Measurements from ENCODE around the gene DUS1L.

Gene DUS1L

DNA sequence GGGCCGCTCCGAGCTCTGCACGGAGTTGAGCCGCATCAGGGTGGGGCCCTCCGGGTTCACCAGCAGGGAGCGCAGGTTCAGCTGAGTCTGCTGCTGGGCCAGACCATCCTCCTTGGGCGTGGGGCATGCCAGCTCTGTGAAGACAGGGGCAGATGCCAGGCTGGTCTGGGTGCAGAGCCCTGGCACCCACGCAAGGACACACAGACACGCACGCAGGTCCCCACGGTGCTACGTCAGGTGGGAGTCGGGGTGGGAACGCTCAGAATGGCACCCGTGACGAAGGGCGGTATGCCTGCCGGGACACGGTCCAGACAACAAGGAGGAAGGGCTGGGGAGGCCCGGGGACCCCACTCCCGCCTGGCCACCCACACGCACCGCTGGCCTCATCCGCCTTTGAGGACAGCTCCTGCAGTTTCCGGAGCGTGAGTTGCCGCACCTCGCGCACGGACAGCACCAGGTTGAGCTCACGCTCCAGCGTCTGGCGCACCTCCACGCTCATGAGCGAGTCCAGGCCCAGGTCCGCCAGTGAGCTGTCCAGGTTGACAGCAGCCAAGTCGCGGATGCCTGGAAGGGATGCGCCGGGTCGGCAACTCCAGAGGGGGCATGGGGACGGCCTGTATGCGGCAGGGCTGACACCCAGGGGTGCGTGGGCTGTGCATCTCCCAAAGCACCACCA is 15.3 kb upstream of the DUS1L start:
- H3K9me3 ChIP-seq (ENCODE audit: insufficient read depth, low read depth, low read length) = no peaks in the 10 kb centered on the region
- TF ChIP-seq CTCF (conservative IDR thresholded peaks at IDR 0.05; ENCODE audit: low read length) (no peak), EZH2phosphoT487 (IDR thresholded peaks at IDR 0.05; ENCODE audit: borderline replicate concordance) (no peak)
- H3K9me2 ChIP-seq (replicated peaks; ENCODE audit: low read depth, low read length) = no peaks in the 10 kb centered on the region
- no peaks in the 10 kb centered on the region for H3K27me3 ChIP-seq (ENCODE audit: insufficient read depth, low read length, poor library complexity, severe bottlenecking)
- no peaks in the 10 kb centered on the region for H3F3A ChIP-seq (ENCODE audit: low read depth)
- H3K9ac ChIP-seq (ENCODE audit: low read depth, low read length, poor library complexity, severe bottlenecking) = no peak overlapping the region
- H3K4me3 ChIP-seq (ENCODE audit: low read length, poor library complexity, severe bottlenecking) = no peak overlapping the region
- H3K79me2 ChIP-seq (ENCODE audit: insufficient read depth, low read length) = no peaks in the 10 kb centered on the region
- H2AFZ ChIP-seq (ENCODE audit: low read length) = no peak overlapping the region
- no peaks in the 10 kb centered on the region for H3K4me1 ChIP-seq (ENCODE audit: insufficient read depth, low read length, poor library complexity, severe bottlenecking)
- peaks cover 72% of the 10 kb centered on the region; the same call in 1 of the 2 replicates for H3K36me3 ChIP-seq (ENCODE audit: insufficient read depth, low read length)
- H4K20me1 ChIP-seq (ENCODE audit: insufficient read depth, low read length, poor library complexity, severe bottlenecking) = peaks cover 7% of the 10 kb centered on the region
- H3K4me2 ChIP-seq (ENCODE audit: low read depth, low read length, poor library complexity, severe bottlenecking) = no peak overlapping the region

- H3K9ac ChIP-seq (ENCODE audit: low read depth, low read length, poor library complexity, severe bottlenecking) = no peak overlapping the region
- no peak for TF ChIP-seq EZH2phosphoT487 (IDR thresholded peaks at IDR 0.05; ENCODE audit: borderline replicate concordance)
- H3K79me2 ChIP-seq (ENCODE audit: insufficient read depth, low read length) = no peaks in the 10 kb centered on the region
- no peaks in the 10 kb centered on the region for H3K4me1 ChIP-seq (ENCODE audit: insufficient read depth, low read length, poor library complexity, severe bottlenecking)
- H3F3A ChIP-seq (ENCODE audit: low read depth) = no peaks in the 10 kb centered on the region
- H3K36me3 ChIP-seq (ENCODE audit: insufficient read depth, low read length) = peaks cover 65% of the 10 kb centered on the region; the same call in 1 of the 2 replicates
- H3K4me2 ChIP-seq (ENCODE audit: low read depth, low read length, poor library complexity, severe bottlenecking) = no peak overlapping the region
- H3K27me3 ChIP-seq (ENCODE audit: insufficient read depth, low read length, poor library complexity, severe bottlenecking) = no peaks in the 10 kb centered on the region
- no peak overlapping the region for H2AFZ ChIP-seq (ENCODE audit: low read length)
- H3K9me3 ChIP-seq (ENCODE audit: insufficient read depth, low read depth, low read length) = no peaks in the 10 kb centered on the region
- peaks cover 4% of the 10 kb centered on the region for H4K20me1 ChIP-seq (ENCODE audit: insufficient read depth, low read length, poor library complexity, severe bottlenecking)
- H3K9me2 ChIP-seq (replicated peaks; ENCODE audit: low read depth, low read length) = no peaks in the 10 kb centered on the region
- no peak overlapping the region for H3K4me3 ChIP-seq (ENCODE audit: low read length, poor library complexity, severe bottlenecking)
Measured at GRCh38 chr17:82080048-82080788, 14.6 kb upstream of the DUS1L start.

DNA sequence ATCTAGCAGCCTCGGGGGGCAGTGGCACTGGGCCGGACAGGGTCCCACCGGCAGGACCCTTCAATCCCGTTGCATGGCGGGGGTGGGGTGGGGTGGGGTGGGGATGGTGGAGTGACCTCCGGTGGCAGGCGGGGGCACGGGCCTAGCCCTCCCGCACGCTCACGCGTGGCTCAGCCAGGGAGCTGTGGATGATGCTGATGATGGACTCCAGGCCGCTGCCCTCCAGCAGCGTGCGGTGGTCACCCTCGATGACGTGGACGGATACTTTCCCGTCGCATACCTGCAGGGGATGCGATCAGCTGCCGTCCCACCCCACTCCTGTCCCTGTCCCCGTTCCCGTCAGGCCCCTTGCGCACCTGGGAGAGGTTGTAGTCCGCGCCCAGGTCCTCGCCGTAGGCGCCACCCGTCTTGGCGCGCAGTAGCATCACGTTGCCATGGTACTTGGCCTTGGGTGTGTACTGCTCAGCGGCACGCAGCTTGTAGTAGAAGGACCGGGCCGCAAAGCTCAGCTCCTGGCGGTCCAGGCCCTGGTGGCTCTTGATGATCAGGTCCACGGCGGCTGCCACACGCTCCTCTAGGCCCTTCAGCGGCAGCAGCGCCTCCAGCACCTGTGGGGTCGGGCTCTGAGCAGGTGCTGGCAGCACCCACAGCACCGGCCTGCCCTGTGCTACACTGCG is 13.5 kb upstream of the DUS1L start:
- Histone ChIP-seq H3K9ac (ENCODE audit: low read depth, low read length, poor library complexity, severe bottlenecking) (no peak overlapping the region), H3K36me3 (ENCODE audit: insufficient read depth, low read length) (peaks cover 54% of the 10 kb centered on the region; the same call in 1 of the 2 replicates), H3K4me1 (ENCODE audit: insufficient read depth, low read length, poor library complexity, severe bottlenecking) (no peaks in the 10 kb centered on the region), H3K27me3 (ENCODE audit: insufficient read depth, low read length, poor library complexity, severe bottlenecking) (no peaks in the 10 kb centered on the region), H4K20me1 (ENCODE audit: insufficient read depth, low read length, poor library complexity, severe bottlenecking) (no peaks in the 10 kb centered on the region), H3F3A (ENCODE audit: low read depth) (no peaks in the 10 kb centered on the region), H2AFZ (ENCODE audit: low read length) (no peak overlapping the region), H3K4me2 (ENCODE audit: low read depth, low read length, poor library complexity, severe bottlenecking) (no peak overlapping the region), H3K9me3 (ENCODE audit: insufficient read depth, low read depth, low read length) (no peaks in the 10 kb centered on the region), H3K9me2 (replicated peaks; ENCODE audit: low read depth, low read length) (no peaks in the 10 kb centered on the region), H3K4me3 (ENCODE audit: low read length, poor library complexity, severe bottlenecking) (no peak overlapping the region), H3K79me2 (ENCODE audit: insufficient read depth, low read length) (no peaks in the 10 kb centered on the region)
- TF ChIP-seq EZH2phosphoT487 (IDR thresholded peaks at IDR 0.05; ENCODE audit: borderline replicate concordance) (no peak), CTCF (conservative IDR thresholded peaks at IDR 0.05; ENCODE audit: low read length) (no peak)
